Cardiac muscle cell (in vitro differentiated cells and primary cell): ENCODE results near the gene CERS4. TPM values are rescaled to one million over a fixed set of nuclear protein-coding genes. Genes with fewer than 3 reads are reported as not detected.

Experiments
- DNase-seq, 2 donors: peaks; one replicate each; pipeline versions ENCODE4 v3.0.0 to v3.0.0-alpha.2; 2010 to 2017; ENCODE audit warnings: low read depth in 1 of 2, low spot score in 1 of 2
- H3K27ac ChIP-seq: fragments of 200-600 bp; sonication (generic); 2 replicates; pipeline ENCODE4 v1.5.1; 2016
- H3K27me3 ChIP-seq: fragments of 200-600 bp; sonication (generic); 2 replicates; pipeline ENCODE4 v1.6.0; 2016; ENCODE audit warnings: control low read depth
- H3K36me3 ChIP-seq: fragments of 200-600 bp; sonication (generic); 2 replicates; pipeline ENCODE4 v1.5.1; 2016; ENCODE audit warnings: control low read depth
- H3K4me1 ChIP-seq: fragments of 200-600 bp; sonication (generic); 2 replicates; pipeline ENCODE4 v1.8.1; 2017; ENCODE audit warnings: low read depth, mild to moderate bottlenecking, mixed run types
- H3K4me3 ChIP-seq: fragments of 200-600 bp; sonication (generic); 2 replicates; pipeline ENCODE4 v1.5.1; 2016; ENCODE audit warnings: mild to moderate bottlenecking
- H3K9me3 ChIP-seq: fragments of 200-600 bp; sonication (generic); 2 replicates; pipeline ENCODE4 v1.5.1; 2017; ENCODE audit warnings: low read depth, mild to moderate bottlenecking, control low read depth
- CTCF ChIP-seq: IDR thresholded peaks from 2 replicates; pipeline ENCODE4 v1.5.1; 2012; ENCODE audit warnings: low read depth, mild to moderate bottlenecking, low read length
- polyA plus RNA-seq: library from polyadenylated mRNA; unstranded; fragments of >200 nt; fragmentation: Nextera tagmentation; extraction: Ambion mirVana; gene quantifications from 2 replicates; pipeline ENCODE4 v1.2.1, GENCODE V29; 2016
- total RNA-seq: library from RNA; depleted of rRNA; stranded (reverse); fragments of >200 nt; gene quantifications from 2 replicates; pipeline ENCODE4 v1.2.3, GENCODE V29; 2016

The CERS4 gene
- total and polyA plus RNA-seq, 2 experiments from 2014 or later, result 56.7 to 82.7 TPM

GRCh38 chr19:8302357-8302691, 93.2 kb downstream of the CERS4 start:
- no peak for DNase-seq
- no peak overlapping the region for H3K27ac ChIP-seq
- TF ChIP-seq CTCF, result no peak

GRCh38 chr19:8302734-8303133, 93.6 kb downstream of the CERS4 start:
- Histone ChIP-seq H3K4me3 (no peak overlapping the region), H3K27ac (no peak overlapping the region), H3K36me3 (no peaks in the 10 kb centered on the region), H3K9me3 (no peaks in the 10 kb centered on the region), H3K27me3 (no peaks in the 10 kb centered on the region), H3K4me1 (peaks cover 6% of the 10 kb centered on the region)
- no peak for DNase-seq
- no peak for TF ChIP-seq CTCF

More at GRCh38 chr19:8302357-8302691, 93.2 kb downstream of the CERS4 start:
- Histone ChIP-seq H3K36me3 (no peaks in the 10 kb centered on the region), H3K9me3 (no peaks in the 10 kb centered on the region), H3K27me3 (no peaks in the 10 kb centered on the region), H3K4me3 (no peak overlapping the region), H3K4me1 (peaks cover 4% of the 10 kb centered on the region)

GRCh38 chr19:8304841-8305621, 95.9 kb downstream of the CERS4 start:
- no peak for DNase-seq
- H3K4me1 ChIP-seq, result peaks cover 13% of the 10 kb centered on the region
- no peaks in the 10 kb centered on the region for H3K9me3 ChIP-seq
- H3K36me3 ChIP-seq, result peaks cover 4% of the 10 kb centered on the region
- no peak overlapping the region for H3K27ac ChIP-seq
- TF ChIP-seq CTCF, result no peak
- no peaks in the 10 kb centered on the region for H3K27me3 ChIP-seq
- H3K4me3 ChIP-seq, result no peak overlapping the region

GRCh38 chr19:8305798-8306197, 96.6 kb downstream of the CERS4 start:
- no peaks in the 10 kb centered on the region for H3K27me3 ChIP-seq
- no peak overlapping the region for H3K4me3 ChIP-seq
- no peak overlapping the region for H3K27ac ChIP-seq
- DNase-seq, result no peak
- peaks cover 13% of the 10 kb centered on the region for H3K4me1 ChIP-seq
- H3K36me3 ChIP-seq, result peaks cover 6% of the 10 kb centered on the region
- H3K9me3 ChIP-seq, result no peaks in the 10 kb centered on the region
- TF ChIP-seq CTCF, result no peak

- Histone ChIP-seq H3K4me1 (peaks cover 13% of the 10 kb centered on the region), H3K36me3 (peaks cover 10% of the 10 kb centered on the region), H3K27me3 (no peaks in the 10 kb centered on the region), H3K4me3 (no peak overlapping the region), H3K27ac (no peak overlapping the region), H3K9me3 (no peaks in the 10 kb centered on the region)
- no peak for DNase-seq
- TF ChIP-seq CTCF, result no peak
These were observed 97.3 kb downstream of the CERS4 start for GRCh38 chr19:8306235-8307054.
